Frontal cortex (tissue), 4 donors: Measurements from ENCODE around the gene PDE11A. TPM values are rescaled to one million over a fixed set of nuclear protein-coding genes. Genes with fewer than 3 reads are reported as not detected.
A peak's percentile ranks its signal among the peaks of the same experiment; 100 is the strongest.

ENCODE experiments used
- DNase-seq, 2 donors: peaks; one replicate each; pipeline ENCODE4 v3.0.0; 2012; ENCODE audit warnings: low spot score in 2 of 2
- FAIRE-seq: peaks from 2 replicates; lab custom pipeline; 2012; peaks lifted over from hg19 to GRCh38; lab: Jason Lieb, UNC
- total RNA-seq: library from RNA; depleted of rRNA; stranded (reverse); fragments of >200 nt; gene quantifications from one replicate; pipeline ENCODE4 v1.2.3, GENCODE V29; 2014
- donor health status: control.
- donor health status: control.
- donor health status: control.

The PDE11A gene
- total RNA-seq, 1 donor from 2014 or later = 1.2 TPM

DNA sequence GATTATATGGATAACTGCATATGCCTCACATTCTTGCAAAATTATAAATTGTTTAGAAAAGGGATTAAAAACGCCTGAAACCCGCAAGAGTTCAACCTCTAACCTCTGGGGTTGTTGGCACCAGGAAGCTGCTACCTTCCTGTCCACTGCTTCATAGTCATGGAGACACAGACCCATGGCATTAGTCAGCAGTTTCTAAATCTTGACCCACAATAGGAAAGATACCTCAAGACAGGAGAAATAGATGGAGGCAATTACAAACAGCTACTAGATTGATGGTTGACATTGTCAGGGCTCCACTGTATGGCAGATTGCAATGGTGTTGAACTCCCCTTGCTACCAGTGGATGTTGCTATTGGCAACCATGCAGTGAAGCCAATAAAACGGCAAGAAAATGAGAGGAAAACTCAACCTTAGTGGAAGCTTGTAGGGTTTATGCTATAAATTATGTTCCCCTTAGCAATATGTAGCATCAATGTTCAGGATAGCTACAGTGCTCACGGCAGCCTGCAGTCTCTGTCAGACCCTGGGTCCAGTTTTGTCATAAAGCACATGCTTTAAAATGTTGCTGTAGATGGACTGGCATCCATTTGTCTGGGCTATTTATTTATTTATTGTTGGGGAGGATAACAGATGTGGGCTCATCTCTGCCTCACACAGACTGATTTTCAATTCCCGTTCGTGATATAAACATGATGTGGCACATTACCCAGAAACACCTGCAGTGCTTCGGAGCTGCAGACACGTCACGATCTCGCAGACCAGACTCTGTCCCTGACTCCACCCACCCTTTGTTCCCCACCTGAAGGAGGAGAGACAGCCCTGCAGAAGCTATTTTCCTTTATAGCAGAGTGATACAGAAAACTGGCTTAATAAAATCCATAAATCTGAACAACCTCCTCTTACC is 446.6 kb downstream of the PDE11A start:
- DNase-seq = no peak

GRCh38 chr2:177622521-177622920 is 450.1 kb downstream of the PDE11A start:
- DNase-seq (no peak), FAIRE-seq (no peak)

More for the DNA sequence above, 446.6 kb downstream of the PDE11A start:
- FAIRE-seq = no peak

GRCh38 chr2:177619986-177620385 is 452.6 kb downstream of the PDE11A start:
- FAIRE-seq (no peak), DNase-seq (no peak)

- FAIRE-seq (no peak), DNase-seq (no peak)
Measured at GRCh38 chr2:177619461-177619860, 453.1 kb downstream of the PDE11A start.

DNA sequence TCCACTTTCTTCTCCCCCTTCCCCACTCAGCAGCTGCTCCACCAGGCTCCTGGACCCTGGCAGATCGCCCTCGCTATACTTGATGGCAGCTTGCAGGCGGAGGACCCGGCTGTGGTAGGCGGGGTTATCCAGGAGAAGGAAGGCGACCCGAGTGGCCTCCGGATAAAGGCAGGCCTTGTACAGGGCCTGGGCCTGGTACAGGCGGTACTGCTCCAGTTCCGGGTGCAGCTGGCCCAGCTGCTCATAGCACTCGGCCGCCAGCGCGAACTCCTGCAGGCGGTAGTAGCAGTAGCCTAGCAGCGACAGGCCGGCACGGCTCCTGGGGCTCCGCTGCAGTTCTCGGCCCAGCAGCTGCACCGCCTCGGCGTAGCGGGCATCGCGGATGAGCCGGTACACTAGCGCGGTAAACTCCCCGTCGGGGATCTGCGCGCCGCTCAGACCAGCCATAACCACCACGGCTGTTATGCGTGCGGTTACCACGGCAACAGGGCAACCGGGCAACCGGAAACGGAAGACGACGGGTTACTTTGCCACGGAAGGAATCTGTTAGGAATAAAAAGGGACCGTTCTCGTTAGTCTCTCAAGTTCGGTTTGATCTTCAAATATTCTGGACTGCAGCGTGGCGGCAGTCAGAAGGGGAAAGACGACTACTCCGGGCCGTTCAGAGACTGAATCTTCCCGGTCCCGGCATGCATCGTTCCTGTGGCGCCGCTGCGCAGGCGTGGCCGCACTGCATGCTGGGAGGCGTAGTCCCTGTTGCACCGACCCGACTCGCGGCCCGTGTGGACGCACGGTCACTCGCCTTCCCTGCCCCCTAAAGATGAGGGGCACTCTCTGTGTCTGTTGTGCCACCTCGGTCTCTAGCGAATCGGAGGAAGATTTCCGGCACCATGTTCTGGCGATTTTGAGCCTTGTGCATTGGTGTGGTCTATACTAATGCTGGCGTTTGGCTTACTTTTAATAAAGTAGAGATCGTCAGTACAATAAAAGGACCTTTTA is 454.0 kb downstream of the PDE11A start:
- DNase-seq = peak; percentile 72 to 83
- no peak for FAIRE-seq

- FAIRE-seq = no peak
- no peak for DNase-seq
Measured at GRCh38 chr2:177617849-177618248, 454.7 kb downstream of the PDE11A start.

- DNase-seq = no peak
- FAIRE-seq = no peak
Measured at GRCh38 chr2:177616731-177617130, 455.8 kb downstream of the PDE11A start.

DNA sequence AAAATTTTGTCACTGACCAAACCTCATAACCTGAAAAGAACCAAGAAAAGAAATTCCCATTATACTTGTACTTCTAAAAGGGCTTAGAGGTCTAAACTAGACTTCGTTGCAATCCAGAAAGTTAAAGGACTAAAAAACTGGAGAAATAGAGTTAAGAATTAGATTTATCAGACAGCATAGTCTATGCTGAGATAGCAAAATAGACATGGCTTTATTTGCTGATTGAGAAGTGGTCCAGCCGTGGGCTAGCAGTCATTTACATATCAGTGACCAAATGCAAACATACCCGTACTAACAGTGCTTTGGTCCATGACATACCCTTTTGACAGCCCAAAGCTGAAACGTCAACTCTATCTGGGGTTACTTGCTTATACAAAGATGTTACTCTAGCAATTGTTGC is 456.5 kb downstream of the PDE11A start:
- FAIRE-seq = no peak
- DNase-seq = no peak

GRCh38 chr2:177612659-177613058 is 459.9 kb downstream of the PDE11A start:
- no peak for FAIRE-seq
- no peak for DNase-seq

DNA sequence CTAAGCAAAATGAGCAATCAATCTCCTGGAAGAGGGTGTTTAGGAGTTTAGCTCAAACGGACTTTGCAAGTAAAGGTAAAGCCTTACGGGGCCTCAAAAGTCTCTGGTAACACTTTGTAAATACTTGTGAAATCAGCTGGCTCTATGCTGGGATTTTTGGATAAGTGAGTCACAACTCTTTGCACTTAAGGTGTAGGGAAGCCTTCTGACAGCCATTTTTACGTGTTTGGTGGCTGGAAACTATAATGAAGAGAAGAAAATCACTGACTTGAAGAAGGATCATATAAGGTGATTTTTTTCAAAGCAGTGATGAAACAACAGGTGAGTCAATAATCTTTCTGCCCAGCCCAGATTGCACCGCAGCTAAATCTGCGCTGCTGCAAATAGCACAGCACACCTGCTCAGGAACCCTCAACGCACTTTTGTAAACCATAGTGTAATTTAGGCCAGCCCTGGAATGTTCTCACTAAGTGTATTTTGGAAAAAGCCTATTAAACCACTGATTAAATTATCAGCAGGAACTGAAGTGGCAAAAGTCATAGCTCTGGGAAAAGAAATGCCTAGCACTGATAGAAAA is 461.2 kb downstream of the PDE11A start:
- no peak for DNase-seq
- FAIRE-seq = no peak

DNA sequence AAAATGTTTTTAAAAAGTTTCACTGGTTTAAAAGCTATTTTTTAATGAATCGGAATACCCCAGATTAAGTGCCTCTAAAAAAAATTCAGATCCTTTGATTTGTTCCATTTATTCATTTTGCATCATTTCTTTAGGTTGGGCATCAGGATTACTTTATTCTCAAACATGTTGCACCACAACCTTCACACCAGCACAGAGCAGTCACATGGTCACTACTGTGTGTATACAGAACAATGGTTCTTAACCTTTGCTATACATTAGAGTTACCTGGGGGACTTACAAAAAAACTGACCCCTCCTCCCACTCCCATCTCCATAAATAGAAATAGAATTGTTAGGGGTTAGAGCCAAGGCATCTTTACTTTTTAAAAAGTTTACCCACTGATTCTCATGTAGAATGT is 461.8 kb downstream of the PDE11A start:
- DNase-seq = no peak
- FAIRE-seq = no peak

DNA sequence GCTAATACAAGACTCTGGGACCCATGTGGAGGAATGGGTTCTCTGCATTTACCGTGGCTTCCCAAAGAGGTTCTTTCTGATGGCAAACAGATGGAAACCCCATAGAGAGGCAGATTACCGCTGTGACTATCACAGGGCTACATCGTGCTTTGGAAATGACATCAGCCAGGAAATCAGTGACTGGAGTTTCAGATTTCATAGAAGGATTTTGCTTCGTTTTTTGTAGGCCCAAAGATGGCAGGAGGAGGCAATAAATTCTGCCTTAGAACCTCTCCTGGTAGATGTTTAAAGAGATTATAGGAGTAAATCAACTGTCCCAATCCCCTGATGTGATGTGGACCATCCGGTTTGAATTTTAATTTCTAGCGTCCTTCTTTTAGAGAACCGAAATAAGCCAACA is 465.9 kb downstream of the PDE11A start:
- no peak for FAIRE-seq

DNA sequence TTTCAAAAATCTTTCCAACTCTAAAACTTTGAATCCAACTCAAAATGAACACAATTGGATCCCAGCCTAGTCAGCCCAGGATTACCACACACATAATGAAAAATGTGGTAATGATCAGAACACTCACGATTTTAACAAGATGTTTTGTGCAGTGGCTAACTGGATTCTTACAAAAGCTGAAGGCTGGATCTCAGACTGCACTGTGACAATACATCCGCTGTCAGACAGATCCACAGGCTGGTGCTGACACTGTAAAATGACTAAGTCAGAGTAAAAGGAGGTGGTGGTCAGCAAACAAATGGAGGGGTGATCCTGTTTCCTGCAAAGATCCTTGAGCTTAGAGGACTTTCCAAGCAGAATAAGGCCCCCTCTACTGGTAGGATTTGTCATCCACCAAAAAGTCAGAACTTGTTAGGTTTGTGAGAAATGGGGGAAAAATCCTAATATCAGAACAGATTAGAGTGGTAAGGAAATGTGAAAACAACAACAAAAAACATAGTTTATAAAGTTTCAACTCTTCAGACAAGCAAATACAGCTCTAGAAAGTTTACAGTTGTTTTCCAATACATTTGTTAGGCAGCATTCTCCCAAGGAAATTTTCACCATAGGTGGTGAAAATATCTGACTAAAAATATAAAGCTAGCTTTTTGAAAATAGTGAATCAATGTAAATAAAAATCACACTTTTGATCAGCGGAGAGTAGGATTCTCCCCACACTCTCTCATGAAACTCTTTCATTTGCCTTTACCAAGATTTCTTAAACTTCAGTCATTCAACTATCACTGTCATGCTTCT is 468.1 kb downstream of the PDE11A start:
- DNase-seq (no peak), FAIRE-seq (no peak)

More for the DNA sequence above, 465.9 kb downstream of the PDE11A start:
- DNase-seq = no peak

DNA sequence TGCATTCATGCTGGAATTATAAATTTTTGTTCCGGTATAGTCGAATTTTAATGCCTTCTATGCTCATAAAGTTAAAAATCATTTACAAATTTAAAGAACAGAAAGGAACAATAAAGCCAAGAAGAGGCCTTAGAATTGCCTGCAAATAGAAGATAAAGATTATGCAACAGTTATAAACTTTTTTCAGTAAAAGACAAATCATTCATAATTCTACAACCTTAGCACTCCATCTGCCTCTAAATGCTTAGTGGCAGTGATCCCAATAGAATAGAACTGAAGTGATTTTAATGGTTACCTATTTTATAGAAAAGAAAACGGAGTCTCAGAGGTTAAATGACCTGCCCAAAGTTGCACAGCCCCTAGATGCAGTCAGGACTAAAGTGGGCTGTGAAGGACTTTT is 468.8 kb downstream of the PDE11A start:
- DNase-seq (no peak), FAIRE-seq (no peak)

DNA sequence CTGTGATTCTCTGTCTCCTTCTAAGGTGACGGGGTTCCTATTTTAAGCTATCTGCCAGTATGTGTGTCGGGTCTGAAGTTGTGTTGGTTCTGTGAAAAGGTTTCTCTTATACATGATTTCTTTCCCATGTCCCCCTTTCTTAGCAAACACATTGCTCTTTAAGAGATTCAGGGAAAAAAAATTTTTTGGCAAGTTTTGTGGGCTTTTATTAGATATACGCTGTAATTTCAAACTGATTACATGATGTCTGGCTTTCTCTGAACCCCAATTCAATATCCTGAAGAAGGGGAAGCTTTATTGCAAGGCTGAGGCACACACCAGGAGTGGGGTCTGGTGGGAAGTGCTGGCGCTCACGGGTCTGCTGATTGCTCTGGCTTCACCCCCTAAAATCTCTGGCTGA is 469.4 kb downstream of the PDE11A start:
- DNase-seq (no peak), FAIRE-seq (no peak)

DNA sequence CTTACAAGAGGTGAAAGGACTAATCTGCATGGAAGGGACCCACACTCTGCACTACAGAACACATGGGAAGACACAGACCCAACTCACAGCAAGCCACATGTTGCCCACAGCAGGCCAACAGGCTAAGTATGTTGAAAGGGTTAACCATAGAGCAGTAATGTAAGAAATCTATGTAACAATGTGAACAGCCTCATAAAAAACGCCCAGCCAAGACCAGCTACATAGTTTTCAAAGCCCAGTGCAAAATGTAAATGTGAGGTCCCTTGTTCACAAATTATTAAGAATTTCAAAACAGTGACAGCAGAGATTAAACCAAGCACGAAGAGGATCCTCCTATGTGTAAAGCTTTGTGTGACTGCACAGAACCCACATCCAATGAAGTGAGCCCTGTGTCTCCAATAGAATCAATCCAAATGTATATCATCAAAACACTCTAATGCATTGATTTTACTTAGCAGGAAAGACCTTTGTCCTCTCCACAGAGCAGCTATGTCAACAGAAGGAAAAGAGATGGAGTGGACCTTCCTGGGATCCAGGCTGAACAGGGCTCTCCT is 469.9 kb downstream of the PDE11A start:
- FAIRE-seq = no peak
- no peak for DNase-seq

DNA sequence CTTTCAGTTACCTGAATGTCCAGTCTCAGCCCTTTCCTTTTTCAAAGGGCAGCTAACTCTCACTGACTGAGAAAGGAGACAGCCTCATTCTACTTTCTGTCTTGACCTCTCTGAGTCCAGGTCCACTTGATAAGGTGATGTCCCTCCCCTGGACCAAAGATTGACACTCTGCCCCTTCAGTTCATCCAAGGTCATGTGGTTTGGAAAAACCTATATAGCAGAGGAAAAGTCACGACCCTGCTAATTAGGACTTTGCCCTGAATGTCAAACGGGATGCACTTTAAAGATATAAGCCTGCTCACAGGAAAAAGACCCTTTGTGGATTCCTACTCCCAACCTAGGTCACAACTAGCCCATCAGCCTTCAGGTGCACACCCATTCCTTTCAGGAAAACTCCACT is 471.7 kb downstream of the PDE11A start:
- no peak for FAIRE-seq

GRCh38 chr2:177599956-177600355 is 472.6 kb downstream of the PDE11A start:
- DNase-seq (no peak), FAIRE-seq (no peak)

More for the DNA sequence above, 471.7 kb downstream of the PDE11A start:
- no peak for DNase-seq

DNA sequence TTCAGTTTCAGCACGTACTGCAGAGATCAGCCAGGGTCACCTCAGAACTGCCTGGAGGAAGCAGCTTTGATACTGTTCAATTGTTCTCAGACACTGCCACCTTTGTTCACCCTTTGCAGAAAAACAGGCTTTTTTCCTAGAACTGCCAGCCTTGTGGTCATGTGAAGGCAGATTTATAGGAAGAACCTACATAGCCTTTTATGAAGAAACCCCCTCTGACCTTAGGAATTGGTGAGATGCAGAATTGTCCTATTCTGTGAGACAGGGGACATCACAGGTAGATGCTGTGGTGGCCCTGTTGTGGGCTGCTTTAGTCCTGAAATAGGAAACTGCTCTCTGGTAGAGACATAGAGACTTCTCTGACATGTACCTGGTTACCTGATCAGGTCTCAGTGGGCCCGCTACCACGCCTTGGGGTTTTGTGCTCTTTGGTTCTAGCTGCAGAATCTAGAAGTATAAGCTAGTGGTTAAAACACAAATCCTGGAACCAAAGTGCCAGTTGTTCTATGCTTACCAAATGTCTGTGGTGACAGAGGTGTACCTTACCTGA is 473.4 kb downstream of the PDE11A start:
- DNase-seq = no peak
- no peak for FAIRE-seq
